Measurements from ENCODE around the gene GNPTAB.
"Not testable (repeated sequence)": the region's sequence is repeated elsewhere in the genome, so short reads cannot be mapped to it uniquely, and the experiment has no call there.

The GNPTAB gene

GRCh38 chr12:101875162-101875561 is 44.4 kb upstream of the GNPTAB start:
- DNase-seq (ENCODE audit: low read depth), result no peak
- TF ChIP-seq CTCF (IDR thresholded peaks at IDR 0.05; ENCODE audit: control insufficient read depth, insufficient read depth, low read depth, low read length, missing control alignments), result no peak
- no peak overlapping the region for H3K4me3 ChIP-seq (ENCODE audit: control insufficient read depth, low read depth, low read length)

- no peak for TF ChIP-seq CTCF (IDR thresholded peaks at IDR 0.05; ENCODE audit: control insufficient read depth, insufficient read depth, low read depth, low read length, missing control alignments)
- DNase-seq (ENCODE audit: low read depth), result no peak
- no peak overlapping the region for H3K4me3 ChIP-seq (ENCODE audit: control insufficient read depth, low read depth, low read length)
Observed at GRCh38 chr12:101870925-101871324, 40.2 kb upstream of the GNPTAB start.

GRCh38 chr12:101867619-101868018 is 36.9 kb upstream of the GNPTAB start:
- not testable (repeated sequence) for H3K4me3 ChIP-seq (ENCODE audit: control insufficient read depth, low read depth, low read length); DNase-seq (ENCODE audit: low read depth)

- no peak overlapping the region for H3K4me3 ChIP-seq (ENCODE audit: control insufficient read depth, low read depth, low read length)
- no peak for DNase-seq (ENCODE audit: low read depth)
- TF ChIP-seq CTCF (IDR thresholded peaks at IDR 0.05; ENCODE audit: control insufficient read depth, insufficient read depth, low read depth, low read length, missing control alignments), result no peak
Observed at GRCh38 chr12:101866615-101867373, 36.0 kb upstream of the GNPTAB start.

- no peak for DNase-seq (ENCODE audit: low read depth)
- TF ChIP-seq CTCF (IDR thresholded peaks at IDR 0.05; ENCODE audit: control insufficient read depth, insufficient read depth, low read depth, low read length, missing control alignments), result no peak
- no peak overlapping the region for H3K4me3 ChIP-seq (ENCODE audit: control insufficient read depth, low read depth, low read length)
Observed at GRCh38 chr12:101863981-101864380, 33.2 kb upstream of the GNPTAB start.

GRCh38 chr12:101862245-101862644 is 31.5 kb upstream of the GNPTAB start:
- H3K4me3 ChIP-seq (ENCODE audit: control insufficient read depth, low read depth, low read length), result no peak overlapping the region
- TF ChIP-seq CTCF (IDR thresholded peaks at IDR 0.05; ENCODE audit: control insufficient read depth, insufficient read depth, low read depth, low read length, missing control alignments), result no peak
- no peak for DNase-seq (ENCODE audit: low read depth)

- not testable (repeated sequence) for DNase-seq (ENCODE audit: low read depth); H3K4me3 ChIP-seq (ENCODE audit: control insufficient read depth, low read depth, low read length)
Observed at GRCh38 chr12:101861688-101862087, 30.9 kb upstream of the GNPTAB start.
